HepG2 (cell line): ENCODE measurements around the gene ZWILCH. TPM values are rescaled to one million over a fixed set of nuclear protein-coding genes. Genes with fewer than 3 reads are reported as not detected.

Experiments used
- AGO2 ChIP-seq: fragments of 200-400 bp; formaldehyde crosslinking; optimal IDR thresholded peaks from 2 replicates; pipeline ENCODE3; 2017; ENCODE audit warnings: mild to moderate bottlenecking, low read depth, low read length, moderate library complexity
- BCL6 ChIP-seq: IDR thresholded peaks from 2 replicates; pipeline ENCODE4 v1.6.1; 2016; ENCODE audit warnings: missing genetic modification reagents, missing compliant biosample characterization
- CSRNP2 ChIP-seq: sonication (generic); formaldehyde crosslinking; conservative IDR thresholded peaks from 2 replicates; pipeline ENCODE4 v1.8.0; 2022; ENCODE audit warnings: low read depth, missing genetic modification reagents
- ELF4 ChIP-seq: sonication (generic); formaldehyde crosslinking; IDR thresholded peaks from 2 replicates; pipeline ENCODE4 v1.5.0; 2020; ENCODE audit warnings: missing genetic modification reagents, mild to moderate bottlenecking, moderate library complexity, borderline replicate concordance
- FOSL2 ChIP-seq: sonication (generic); formaldehyde crosslinking; IDR thresholded peaks from 2 replicates; pipeline ENCODE4 v1.4.0; 2020; ENCODE audit warnings: missing genetic modification reagents
- GMEB1 ChIP-seq: sonication (generic); formaldehyde crosslinking; IDR thresholded peaks from 2 replicates; pipeline ENCODE4 v1.5.1; 2020; ENCODE audit warnings: missing genetic modification reagents, mild to moderate bottlenecking, borderline replicate concordance
- IKZF4 ChIP-seq: sonication (generic); formaldehyde crosslinking; IDR thresholded peaks from 2 replicates; pipeline ENCODE4 v1.5.1; 2020; ENCODE audit warnings: borderline replicate concordance, mild to moderate bottlenecking, low read depth, missing genetic modification reagents; ENCODE audit errors: not compliant biosample characterization
- MED13 ChIP-seq: sonication (generic); formaldehyde crosslinking; IDR thresholded peaks from 2 replicates; pipeline ENCODE4 v1.5.0; 2020; ENCODE audit warnings: missing genetic modification reagents
- MYC ChIP-seq: sonication (generic); formaldehyde crosslinking; IDR thresholded peaks from 2 replicates; pipeline ENCODE4 v1.9.0; 2021; ENCODE audit warnings: missing genetic modification reagents, borderline replicate concordance
- POLR2A ChIP-seq, 2 experiments: IDR thresholded peaks; 2 replicates each; pipeline ENCODE4 v1.6.1; 2011; ENCODE audit warnings: low read depth in 2 of 2, low read length in 2 of 2, mild to moderate bottlenecking in 1 of 2, moderate library complexity in 1 of 2; ENCODE audit not compliant: insufficient read depth in 1 of 2
- POLR2AphosphoS5 ChIP-seq: IDR thresholded peaks from 2 replicates; pipeline ENCODE4 v1.6.1; 2012; ENCODE audit warnings: low read depth, low read length
- RFX5 ChIP-seq: IDR thresholded peaks from 2 replicates; pipeline ENCODE4 v1.6.1; 2011; ENCODE audit warnings: low read depth, low read length, improper control_type of control experiment
- STAG1 ChIP-seq: sonication (generic); formaldehyde crosslinking; IDR thresholded peaks from 2 replicates; pipeline ENCODE4 v1.4.0; 2020; ENCODE audit warnings: missing genetic modification reagents
- TOPORS ChIP-seq: sonication (generic); formaldehyde crosslinking; IDR thresholded peaks from 2 replicates; pipeline ENCODE4 v1.8.0; 2023; ENCODE audit warnings: mild to moderate bottlenecking, missing genetic modification reagents
- TRAFD1 ChIP-seq: sonication (generic); formaldehyde crosslinking; IDR thresholded peaks from 2 replicates; pipeline ENCODE4 v1.5.1; 2020; ENCODE audit warnings: missing genetic modification reagents, mild to moderate bottlenecking, borderline replicate concordance
- ZBTB26 ChIP-seq: IDR thresholded peaks from 2 replicates; pipeline ENCODE4 v1.6.1; 2016; ENCODE audit warnings: missing compliant biosample characterization, missing genetic modification reagents, borderline replicate concordance
- ZNF503 ChIP-seq: sonication (generic); formaldehyde crosslinking; IDR thresholded peaks from 2 replicates; pipeline ENCODE4 v1.4.0; 2020; ENCODE audit warnings: missing genetic modification reagents
- ZNF704 ChIP-seq: sonication (generic); formaldehyde crosslinking; IDR thresholded peaks from 2 replicates; pipeline ENCODE4 v1.8.1; 2023; ENCODE audit warnings: mild to moderate bottlenecking, inconsistent platforms, moderate library complexity, missing genetic modification reagents, borderline replicate concordance
- polyA plus RNA-seq, 8 experiments: library from polyadenylated mRNA; depleted of rRNA in 3 of 8; stranded (reverse) in 7 of 8; unstranded in 1 of 8; fragments of >200 nt; fragmentation: Illumina TruSeq in 4 of 8; extraction: Trizol in 4 of 8; gene quantifications; 2 replicates each; pipeline versions ENCODE4 v1.2.1 to v1.2.3, GENCODE V29; 2011 to 2016; ENCODE audit warnings: low read depth in 4 of 8, missing spikeins in 1 of 8, mixed read lengths in 1 of 8; ENCODE audit not compliant: insufficient read depth in 1 of 8
- total RNA-seq, 5 experiments: library from RNA; depleted of rRNA; stranded (reverse); fragments of >200 nt; fragmentation: Illumina TruSeq; extraction: Trizol; gene quantifications; 2 replicates each; pipeline ENCODE4 v1.2.3, GENCODE V29; 2016; ENCODE audit warnings: low read depth in 1 of 5

Gene ZWILCH
- total and polyA plus RNA-seq, 2 of the 13 experiments (the other 11 are each of a cell fraction or from before 2014, with no cell fraction given), result 9.5 to 27.8 TPM

- TF ChIP-seq TRAFD1 (CRISPR knock-in tag) (no peak), MYC (no peak), STAG1 (CRISPR knock-in tag) (peak; percentile 16; the same call in 1 of the 2 replicates), GMEB1 (CRISPR knock-in tag) (no peak), FOSL2 (CRISPR knock-in tag) (no peak), ZNF503 (no peak), ZBTB26 (no peak), RFX5 (no peak), BCL6 (CRISPR knock-in tag) (no peak), ZNF704 (no peak), CSRNP2 (no peak), POLR2AphosphoS5 (peak; percentile 14; the same call in 1 of the 2 replicates), ELF4 (CRISPR knock-in tag) (no peak), MED13 (CRISPR knock-in tag) (no peak), IKZF4 (CRISPR knock-in tag) (no peak), AGO2 (peak; percentile 70), TOPORS (no peak), POLR2A (IDR thresholded peaks at IDR 0.05; ENCODE audit: insufficient read depth in 1 of 2, low read depth in 2 of 2, low read length in 2 of 2) (peak in 1 of 2 experiments; percentile 22; a peak in 2 of 4 replicates)
These were observed 6.4 kb upstream of the ZWILCH start (continued) for GRCh38 chr15:66498501-66499386.
